HG02938 (cell line): ENCODE data around the gene DPPA5.
"Not testable (repeated sequence)": the region's sequence is repeated elsewhere in the genome, so short reads cannot be mapped to it uniquely, and the experiment has no call there.

Experiments used
- ATAC-seq: cut with Tn5 transposase; IDR thresholded peaks from one replicate; pipeline ENCODE4 v1.9.1; 2021; ENCODE audit warnings: mild to moderate bottlenecking, moderate library complexity; ENCODE audit not compliant: unreplicated experiment

Gene DPPA5

GRCh38 chr6:73364549-73364948 lies 10.5 kb upstream of the DPPA5 start:
- no peak for ATAC-seq

DNA sequence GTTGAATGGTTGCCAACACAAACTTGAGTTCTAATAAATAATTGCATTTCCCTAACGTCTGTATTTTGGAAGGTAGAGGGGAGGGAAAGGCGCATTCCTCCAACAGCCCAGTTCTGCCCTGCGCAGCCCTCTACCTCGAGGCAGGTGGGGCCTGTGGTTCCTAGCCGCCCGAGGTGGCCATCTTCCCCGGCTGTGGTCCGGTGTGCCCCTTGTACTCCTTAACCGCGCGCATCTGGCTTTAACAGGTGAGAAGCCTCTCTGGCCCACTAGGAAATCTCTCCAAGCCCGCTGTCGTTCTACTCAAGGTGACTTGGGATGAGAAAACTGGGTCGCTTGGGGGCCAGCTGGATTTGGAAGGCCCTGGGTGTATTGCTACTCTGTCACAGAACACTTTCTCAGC lies 10.0 kb upstream of the DPPA5 start:
- ATAC-seq: no peak

- no peak for ATAC-seq
Observed at GRCh38 chr6:73363537-73363875, 9.4 kb upstream of the DPPA5 start.

DNA sequence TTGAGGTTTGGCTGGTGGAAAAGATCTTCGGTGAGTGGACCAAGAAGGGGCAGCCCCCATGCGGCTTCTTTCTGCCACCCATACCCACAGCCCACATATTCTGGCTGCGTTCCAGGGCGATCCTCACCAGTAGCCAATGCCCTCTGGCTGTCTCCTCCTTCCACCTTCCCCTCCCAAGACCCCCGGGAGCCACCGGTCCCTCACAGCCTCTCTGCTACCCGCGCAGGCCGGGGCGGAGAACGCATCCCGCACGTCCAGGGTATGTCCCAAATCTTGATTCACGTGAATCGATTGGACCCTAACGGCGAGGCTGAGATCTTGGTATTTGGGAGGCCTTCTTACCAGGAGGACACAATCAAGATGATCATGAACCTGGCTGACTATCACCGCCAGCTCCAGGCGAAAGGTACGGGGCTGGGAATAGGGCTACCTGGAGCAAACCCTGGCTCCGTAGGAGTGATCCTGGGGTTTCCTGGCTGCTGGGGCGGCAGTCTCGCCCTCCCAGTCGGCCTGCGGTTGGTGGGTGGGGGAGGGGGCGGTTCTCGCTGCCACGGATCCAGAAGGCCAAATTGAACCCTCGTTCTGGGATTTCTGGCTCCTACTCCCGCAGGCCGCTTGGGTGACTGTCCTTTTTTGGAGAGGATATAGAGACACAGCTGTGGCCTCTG lies 8.9 kb upstream of the DPPA5 start:
- ATAC-seq: no peak

- no peak for ATAC-seq
Observed at GRCh38 chr6:73362358-73362757, 8.3 kb upstream of the DPPA5 start, which contains the start of gene KHDC3L. TSS of gene KHDC3L (plus strand) at chr6:73362658. CDS start at chr6:73362730, 72 bp downstream.

DNA sequence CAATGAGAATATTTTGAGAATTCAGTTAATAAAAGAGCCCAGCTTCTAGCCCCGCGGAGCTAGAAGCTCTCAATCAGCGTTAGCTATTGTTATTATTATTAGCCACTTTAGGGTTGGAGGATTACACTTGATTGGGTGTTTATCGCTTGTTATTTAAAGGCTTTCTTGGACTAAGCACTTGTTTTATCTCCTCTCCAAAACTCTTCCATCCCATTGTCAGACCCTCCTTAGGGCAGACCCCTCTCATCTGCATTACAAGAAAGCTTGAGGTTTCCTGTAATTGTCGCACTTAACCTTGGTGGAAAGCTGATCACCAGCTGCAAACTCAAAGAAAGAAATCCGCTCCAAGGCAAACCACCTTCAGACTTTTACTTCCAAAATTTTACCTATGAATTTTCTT lies 4.8 kb downstream of the DPPA5 start:
- no peak for ATAC-seq

- ATAC-seq: no peak
Observed at GRCh38 chr6:73348550-73349204, 5.4 kb downstream of the DPPA5 start.

- no peak for ATAC-seq
Observed at GRCh38 chr6:73343164-73343563, 10.9 kb downstream of the DPPA5 start.

DNA sequence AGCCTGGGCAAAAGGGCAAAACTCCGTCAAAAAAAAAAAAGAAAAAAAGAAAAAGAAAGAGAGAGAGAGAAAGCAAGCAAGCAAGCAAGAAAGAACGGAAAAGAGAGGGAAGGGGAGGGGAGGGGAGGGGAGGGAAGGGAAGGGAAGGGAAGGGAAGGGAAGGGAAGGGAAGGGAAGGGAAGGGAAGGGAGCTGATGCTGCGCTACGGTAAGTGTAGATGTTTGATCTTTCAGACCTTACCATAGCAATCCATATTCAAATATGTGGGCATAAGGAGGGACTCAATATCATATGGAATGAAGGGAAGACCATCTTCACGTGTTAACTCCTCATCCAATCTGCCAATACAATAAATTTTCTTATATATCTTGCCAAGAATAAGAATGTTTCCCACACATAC lies 11.9 kb downstream of the DPPA5 start:
- ATAC-seq: no peak

DNA sequence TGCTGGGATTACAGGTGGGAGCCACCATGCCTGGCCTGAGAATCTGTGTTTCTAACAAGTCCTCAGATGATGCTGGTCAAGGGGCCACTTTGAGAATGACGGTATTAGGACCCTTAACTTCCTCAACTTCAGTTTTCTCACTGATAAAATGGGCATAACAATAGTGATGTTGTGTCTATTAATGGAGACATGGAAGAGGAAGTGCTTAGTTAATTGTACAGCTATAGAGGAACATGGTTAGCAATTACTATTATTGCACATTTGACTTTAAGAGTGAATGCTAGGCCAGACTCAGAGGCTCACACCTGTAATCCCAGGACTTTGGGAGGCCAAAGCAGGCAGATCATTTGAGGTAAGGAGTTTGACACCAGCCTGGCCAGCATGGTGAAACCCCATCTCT lies 12.7 kb downstream of the DPPA5 start:
- ATAC-seq: no peak

DNA sequence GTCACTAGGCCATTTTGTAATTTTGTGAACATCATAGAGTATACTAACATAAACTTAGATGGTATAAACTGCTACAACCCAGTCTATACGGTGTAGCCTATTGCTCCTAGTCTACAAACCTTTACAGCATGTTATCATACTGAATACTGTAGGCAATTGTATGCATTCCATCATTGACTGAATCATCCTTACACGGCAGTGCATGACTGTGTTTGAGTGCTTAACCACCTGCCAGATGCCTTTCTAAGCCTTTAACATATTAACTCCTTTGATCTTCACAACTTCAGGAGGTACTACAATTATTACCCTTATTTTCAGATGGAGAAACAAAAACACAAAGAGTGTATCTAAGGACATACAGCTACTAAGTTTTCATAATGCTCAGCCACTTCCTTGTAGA lies 14.0 kb downstream of the DPPA5 start:
- no peak for ATAC-seq

DNA sequence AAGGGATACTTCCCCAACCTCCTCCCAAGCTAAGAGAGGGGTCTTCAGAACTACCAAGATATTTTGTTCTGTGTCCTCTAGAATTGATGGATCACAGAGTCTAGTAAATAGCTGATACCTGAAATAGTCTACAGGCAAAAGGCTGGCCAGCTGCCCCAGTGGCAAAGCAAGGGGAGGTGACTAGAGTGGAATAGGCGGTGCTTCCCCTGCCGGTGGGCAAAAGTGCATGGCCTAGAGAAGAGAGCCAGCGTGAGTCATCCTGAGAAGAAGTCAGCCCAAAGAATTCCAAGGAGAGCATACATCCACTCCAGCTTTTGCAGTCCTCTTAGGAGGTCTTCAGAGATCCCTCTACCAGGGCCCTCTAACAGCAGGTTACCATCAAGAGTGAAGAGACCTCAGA lies 14.7 kb downstream of the DPPA5 start:
- ATAC-seq: no peak

DNA sequence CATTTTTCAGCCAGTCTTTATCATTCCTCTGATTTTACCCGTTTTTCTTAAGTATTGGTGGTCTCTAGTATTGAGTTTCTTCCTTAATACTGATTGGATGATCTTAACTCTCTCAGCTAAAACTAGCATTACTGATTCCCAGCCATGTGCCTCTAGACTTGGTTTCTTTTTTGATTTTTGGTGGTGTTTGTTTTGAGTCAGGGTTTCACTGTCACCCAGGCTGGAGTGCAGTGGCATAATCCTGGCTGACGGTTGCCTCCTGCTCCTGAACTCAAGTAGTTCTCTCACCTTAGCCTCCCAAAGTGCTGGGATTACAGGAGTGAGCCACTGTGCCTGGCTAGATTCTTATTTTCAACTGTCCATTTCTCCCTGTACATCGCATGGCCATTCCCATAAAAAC lies 24.9 kb downstream of the DPPA5 start:
- ATAC-seq: peak; percentile 65

DNA sequence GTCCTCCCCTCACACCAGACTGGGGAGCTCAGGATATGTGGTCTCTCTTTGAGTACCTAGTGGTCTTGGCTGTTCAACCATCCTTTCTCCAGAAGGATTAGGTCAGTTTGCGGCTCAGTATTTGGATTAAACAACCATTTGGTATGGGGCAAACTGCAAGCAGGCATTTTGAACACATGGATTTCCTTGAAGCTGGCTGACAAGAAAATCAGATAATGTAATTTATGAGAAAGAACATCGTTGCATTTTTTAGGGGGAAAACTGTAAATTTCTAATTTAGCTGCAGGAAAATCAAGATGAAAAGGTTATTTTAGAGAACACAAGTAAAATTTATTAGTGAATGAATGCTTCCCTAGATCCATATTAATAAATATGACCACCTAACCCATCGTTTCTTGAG lies 25.3 kb downstream of the DPPA5 start:
- ATAC-seq: no peak

DNA sequence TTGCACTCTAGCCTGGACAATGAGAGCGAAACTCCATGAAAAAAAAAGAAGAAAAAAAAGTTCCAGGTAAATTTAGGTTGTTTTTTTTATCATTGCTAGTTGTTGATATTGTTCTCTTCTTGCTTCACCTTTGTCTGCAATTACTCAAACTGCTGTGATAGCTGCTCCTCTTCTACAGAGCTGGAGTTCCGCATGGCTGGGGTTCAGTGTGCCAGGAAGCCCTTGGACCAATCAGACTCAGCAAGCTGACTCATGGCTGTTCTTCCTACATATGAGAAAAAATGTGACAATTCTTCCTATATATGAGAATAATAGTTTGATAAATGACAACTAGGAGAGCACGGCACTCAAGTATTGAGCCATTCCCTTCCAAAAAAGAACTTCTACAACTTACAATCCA lies 28.4 kb downstream of the DPPA5 start:
- ATAC-seq: no peak

DNA sequence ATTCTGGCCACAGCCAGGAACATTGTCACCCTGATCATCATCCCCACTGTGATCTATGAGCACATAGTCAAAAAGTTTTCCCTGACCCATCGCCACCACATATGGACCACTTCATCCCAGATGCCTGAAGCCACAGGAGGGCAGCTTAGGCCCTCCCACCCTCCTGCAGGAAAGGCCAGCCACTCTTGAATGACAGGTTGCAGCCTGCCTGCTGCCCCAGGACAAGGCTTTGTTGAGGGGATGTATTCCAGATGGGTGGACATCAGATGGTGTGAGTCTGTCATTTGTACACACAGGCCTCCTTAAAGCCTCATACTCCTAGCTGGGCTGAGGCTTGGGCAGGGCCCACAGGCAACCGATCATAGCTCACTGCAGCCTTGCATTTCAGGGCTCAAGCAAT lies 30.8 kb downstream of the DPPA5 start:
- ATAC-seq: no peak

DNA sequence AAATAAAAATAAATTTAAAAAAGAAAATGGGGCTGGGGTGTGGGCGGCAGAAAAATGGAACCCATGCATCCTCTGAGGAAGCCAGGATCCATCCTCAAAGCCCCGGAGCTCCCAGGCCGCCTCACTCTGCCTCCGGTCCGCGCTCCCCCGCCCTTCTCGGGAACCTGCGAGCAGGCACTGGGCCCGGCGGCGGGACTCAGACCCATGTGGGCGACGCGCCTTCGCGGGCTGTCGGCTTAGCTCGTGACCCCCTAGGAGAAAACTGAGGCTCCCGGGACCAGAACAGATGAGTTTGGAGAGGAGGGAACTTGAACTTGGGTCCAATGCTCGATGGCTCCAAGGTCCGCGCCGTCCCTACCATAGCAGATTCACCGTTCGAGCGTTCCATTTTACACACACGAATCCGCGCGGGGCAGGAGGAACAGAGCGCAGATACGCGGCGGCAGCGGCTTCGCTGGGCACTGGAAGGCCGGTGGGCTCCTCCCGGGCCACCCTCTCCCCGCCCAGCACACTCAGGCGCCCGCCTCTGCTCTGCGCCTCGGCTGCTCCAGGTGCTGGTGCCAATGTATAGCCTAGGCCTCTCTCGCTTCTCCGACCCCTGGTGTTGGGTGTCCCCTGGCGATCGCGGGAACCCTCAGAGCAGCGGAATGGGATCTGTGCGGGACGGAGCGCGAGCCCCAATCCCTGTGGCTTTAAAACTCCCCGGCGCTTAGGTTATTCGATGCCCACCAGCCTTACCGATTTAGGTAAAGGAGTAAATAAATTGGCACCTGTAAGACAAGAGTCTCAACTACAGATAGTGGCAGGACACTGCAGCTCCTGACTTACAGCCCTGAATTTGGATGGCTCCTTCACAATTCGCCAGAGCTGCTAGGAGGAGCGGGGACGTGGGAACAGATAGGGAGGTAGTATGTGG lies 39.2 kb downstream of the DPPA5 start:
- ATAC-seq: no peak

DNA sequence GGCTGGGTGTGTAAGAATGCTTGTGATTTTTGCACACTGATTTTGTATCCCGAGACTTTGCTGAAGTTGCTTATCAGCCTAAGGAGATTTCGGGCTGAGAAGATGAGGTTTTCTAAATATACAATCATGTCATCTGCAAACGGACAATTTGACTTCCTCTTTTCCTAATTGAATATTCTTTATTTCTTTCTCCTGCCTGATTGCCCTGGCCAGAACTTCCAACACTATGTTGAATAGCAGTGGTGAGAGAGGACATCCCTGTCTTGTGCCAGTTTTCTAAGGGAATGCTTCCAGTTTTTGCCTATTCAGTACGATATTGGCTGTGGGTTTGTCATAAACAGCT lies 43.6 kb downstream of the DPPA5 start:
- not testable (repeated sequence) for ATAC-seq

DNA sequence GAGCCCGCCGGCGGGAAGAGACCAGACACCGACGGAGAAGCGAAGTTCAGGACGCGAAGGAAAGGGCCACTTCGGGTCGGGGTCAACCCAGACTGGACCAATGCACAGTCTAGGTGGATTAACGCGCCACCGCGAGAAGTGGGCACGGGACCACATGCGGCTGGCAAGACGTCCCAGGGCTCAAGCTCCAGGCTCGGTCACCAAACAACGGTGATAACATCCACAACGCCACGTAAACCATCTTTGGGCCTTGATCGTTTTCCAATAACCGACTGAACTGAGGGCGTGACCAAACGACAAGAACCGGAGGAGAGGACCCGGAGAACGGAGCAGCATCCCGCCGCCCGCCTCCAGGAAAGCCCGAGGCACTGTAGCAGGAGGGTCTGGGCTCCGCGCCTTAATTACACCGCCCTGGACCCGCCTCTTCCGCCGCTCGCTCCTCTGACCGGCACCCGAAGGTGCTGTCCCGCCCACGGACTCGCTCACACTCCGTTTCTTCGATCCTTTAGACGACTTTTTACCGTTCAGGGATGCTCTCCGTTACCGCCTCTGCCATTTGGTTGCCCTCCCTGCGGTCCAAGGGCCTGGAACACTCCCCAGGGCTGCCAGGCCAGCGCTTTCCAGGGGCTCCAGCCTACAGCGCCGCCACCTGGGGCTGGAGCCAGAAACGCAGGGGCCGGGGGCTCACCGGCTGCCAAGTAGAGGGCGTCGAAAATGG lies 44.1 kb downstream of the DPPA5 start:
- peak; percentile 90 for ATAC-seq

- ATAC-seq: no peak
Observed at GRCh38 chr6:73309535-73309784, 44.6 kb downstream of the DPPA5 start.

DNA sequence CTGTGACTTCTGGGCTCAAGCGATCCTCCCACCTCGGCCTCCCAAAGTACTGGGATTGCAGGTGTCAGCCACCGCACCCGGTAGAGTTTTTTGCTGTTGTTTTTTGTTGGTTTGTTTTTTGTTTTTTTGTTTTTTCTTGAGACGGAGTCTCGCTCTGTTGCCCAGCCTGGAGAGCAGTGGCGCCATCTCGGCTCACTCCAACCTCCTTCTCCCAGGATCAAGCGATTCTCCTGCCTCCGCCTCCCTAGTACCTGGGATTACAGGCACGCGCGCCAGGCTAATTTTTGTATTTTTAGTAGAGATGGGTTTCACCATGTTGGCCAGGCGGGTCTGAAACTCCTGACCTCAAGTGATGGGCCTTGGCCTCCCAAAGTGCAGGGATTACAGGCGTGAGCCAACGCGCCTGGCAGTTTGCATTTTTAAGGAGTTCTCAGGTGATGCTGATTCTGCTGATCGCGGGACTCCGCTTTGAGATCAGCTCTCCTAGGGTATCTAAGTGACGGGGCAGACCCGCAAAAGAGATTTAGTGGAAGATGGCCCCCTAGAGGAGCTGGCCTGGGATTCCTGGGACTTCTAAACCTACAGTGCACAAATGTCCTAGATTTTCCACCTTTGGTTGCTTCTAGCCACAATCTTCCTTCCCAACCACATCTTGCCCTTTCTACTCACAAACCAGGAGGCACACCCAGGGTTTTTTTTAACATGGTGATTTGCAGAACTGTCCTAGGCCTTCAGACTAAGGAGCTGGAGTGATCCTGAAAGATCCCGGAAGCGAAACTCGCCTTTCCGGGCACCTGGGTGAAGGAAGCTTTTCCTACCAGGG lies 45.2 kb downstream of the DPPA5 start:
- no peak for ATAC-seq
